Measurements from ENCODE around the gene YBX2.

YBX2 gene

GRCh38 chr17:7322520-7323194, 28.2 kb upstream of the YBX2 start:
- TF ChIP-seq CTCF (IDR thresholded peaks at IDR 0.05; ENCODE audit: control insufficient read depth, extremely low read depth, insufficient read depth), result no peak
- no peak overlapping the region for H3K4me3 ChIP-seq (ENCODE audit: low read depth, low read length)
- DNase-seq (ENCODE audit: low read depth), result no peak

- TF ChIP-seq CTCF (IDR thresholded peaks at IDR 0.05; ENCODE audit: control insufficient read depth, extremely low read depth, insufficient read depth), result no peak
- no peak overlapping the region for H3K4me3 ChIP-seq (ENCODE audit: low read depth, low read length)
- DNase-seq (ENCODE audit: low read depth), result no peak
These were observed 27.0 kb upstream of the YBX2 start for GRCh38 chr17:7321466-7321865.

DNA sequence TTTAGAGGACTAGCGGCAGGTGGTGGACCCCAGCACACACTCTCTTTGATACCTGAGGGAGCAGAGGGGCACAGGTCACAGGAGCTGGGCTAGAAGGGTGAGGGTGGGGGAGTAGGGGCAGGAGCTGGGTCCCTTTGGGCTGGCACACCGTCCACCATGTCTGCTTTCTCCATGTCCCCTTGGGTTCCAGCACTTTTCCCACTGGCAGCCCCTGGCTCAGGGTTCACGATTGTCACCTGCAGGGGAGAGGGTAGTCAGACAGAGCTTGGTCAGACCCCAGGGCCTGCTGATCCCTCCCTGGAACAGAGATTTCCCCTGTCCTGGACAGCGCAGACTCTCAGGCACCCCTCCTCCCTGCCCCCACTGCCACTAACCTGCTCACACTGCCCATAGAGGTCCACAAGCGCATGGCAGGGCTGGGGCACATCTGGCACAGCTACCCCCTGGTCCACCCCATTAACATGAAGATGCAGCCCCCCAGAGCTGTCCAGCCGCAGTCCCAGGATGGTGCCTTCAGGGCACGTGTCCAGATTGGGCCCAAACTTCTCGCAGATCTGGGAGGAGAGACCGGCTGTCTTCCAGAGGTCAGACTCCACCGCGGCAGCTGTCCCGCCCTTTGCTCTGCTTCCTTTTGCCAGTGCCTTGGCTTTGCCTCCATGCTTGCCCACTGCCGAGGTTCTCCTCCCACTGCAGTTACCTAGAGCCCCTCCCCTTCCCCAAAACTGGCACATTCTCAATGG, 23.9 kb upstream of the YBX2 start:
- no peak for TF ChIP-seq CTCF (IDR thresholded peaks at IDR 0.05; ENCODE audit: control insufficient read depth, extremely low read depth, insufficient read depth)
- no peak for DNase-seq (ENCODE audit: low read depth)
- no peak overlapping the region for H3K4me3 ChIP-seq (ENCODE audit: low read depth, low read length)

DNA sequence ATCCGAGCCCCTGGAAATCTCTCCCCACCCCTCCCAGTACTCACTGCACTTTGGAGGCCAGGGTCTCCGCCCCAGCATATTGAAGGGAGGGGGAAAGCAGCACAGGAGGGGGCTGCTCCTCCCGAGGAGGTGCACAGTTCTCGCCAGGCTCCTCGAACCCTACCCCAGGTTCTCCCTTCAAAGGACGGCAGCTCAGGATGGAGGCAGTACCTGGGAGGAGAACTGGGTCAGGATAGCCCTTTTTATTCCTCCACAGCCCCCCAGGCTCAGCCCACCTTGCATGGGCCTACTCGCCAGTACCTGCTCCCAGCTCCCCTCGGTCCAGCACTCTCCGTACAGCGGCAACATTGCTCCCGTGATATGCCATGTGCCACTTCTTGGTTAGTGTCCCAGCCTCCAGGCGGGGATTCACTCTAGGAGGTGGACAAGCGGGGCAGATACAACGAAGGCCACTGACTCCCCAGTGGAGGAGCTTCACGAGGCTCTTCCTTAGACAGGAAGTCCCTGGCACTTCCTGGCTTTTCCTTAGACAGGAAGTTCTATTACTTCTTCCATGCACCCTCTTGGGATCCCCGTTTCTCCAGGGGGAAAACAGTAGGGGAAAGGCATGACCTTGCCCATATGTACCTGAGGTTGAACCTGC, 22.8 kb upstream of the YBX2 start:
- no peak for DNase-seq (ENCODE audit: low read depth)
- H3K4me3 ChIP-seq (ENCODE audit: low read depth, low read length), result no peak overlapping the region
- TF ChIP-seq CTCF (IDR thresholded peaks at IDR 0.05; ENCODE audit: control insufficient read depth, extremely low read depth, insufficient read depth), result no peak

- no peak for TF ChIP-seq CTCF (IDR thresholded peaks at IDR 0.05; ENCODE audit: control insufficient read depth, extremely low read depth, insufficient read depth)
- peak overlapping the region; percentile 86 for H3K4me3 ChIP-seq (ENCODE audit: low read depth, low read length)
- no peak for DNase-seq (ENCODE audit: low read depth)
These were observed 21.3 kb upstream of the YBX2 start for GRCh38 chr17:7315570-7316235.

- no peak for TF ChIP-seq CTCF (IDR thresholded peaks at IDR 0.05; ENCODE audit: control insufficient read depth, extremely low read depth, insufficient read depth)
- DNase-seq (ENCODE audit: low read depth), result peak; percentile 57
These were observed 20.5 kb upstream of the YBX2 start, which contains the start of gene GPS2 for GRCh38 chr17:7314719-7315569. Gene GPS2 (minus strand): TSS chr17:7315360. CDS start chr17:7315052, 308 bp downstream.

More at GRCh38 chr17:7314719-7315569, 20.5 kb upstream of the YBX2 start, which contains the start of gene GPS2:
- H3K4me3 ChIP-seq (ENCODE audit: low read depth, low read length), result peak within 1 kb of the TSS; percentile 86

Measured in LNCaP clone FGC (cell line).